Neural cell (in vitro differentiated cells): ENCODE measurements around the gene FGR.

Experiments used
- CTCF ChIP-seq: fragments of 450-650 bp; IDR thresholded peaks from 2 replicates; pipeline ENCODE4 v1.5.1; 2014; ENCODE audit warnings: antibody characterized with exemption, mild to moderate bottlenecking, moderate library complexity; ENCODE audit not compliant: poor library complexity, severe bottlenecking
- EP300 ChIP-seq: fragments of 450-650 bp; conservative IDR thresholded peaks from 2 replicates; pipeline ENCODE4 v1.6.1; 2014; ENCODE audit warnings: antibody characterized with exemption, mild to moderate bottlenecking, moderate library complexity; ENCODE audit not compliant: poor library complexity, severe bottlenecking
- EZH2 ChIP-seq: fragments of 200-600, 300-800 bp; shearing (Covaris generic), sonication (generic); IDR thresholded peaks from 2 replicates; pipeline ENCODE4 v1.6.1; 2014; ENCODE audit warnings: antibody characterized with exemption, low read length, borderline replicate concordance, mild to moderate bottlenecking; ENCODE audit not compliant: insufficient read depth, poor library complexity, severe bottlenecking
- POLR2AphosphoS5 ChIP-seq: IDR thresholded peaks from 2 replicates; pipeline ENCODE4 v1.6.1; 2012
- RAD21 ChIP-seq: fragments of 450-650 bp; conservative IDR thresholded peaks from 2 replicates; pipeline ENCODE4 v1.6.1; 2014; ENCODE audit warnings: antibody characterized with exemption, mild to moderate bottlenecking, moderate library complexity
- REST ChIP-seq: IDR thresholded peaks from 2 replicates; pipeline ENCODE4 v1.6.1; 2012; ENCODE audit warnings: borderline replicate concordance
- TAF1 ChIP-seq: IDR thresholded peaks from 2 replicates; pipeline ENCODE4 v1.6.1; 2012; ENCODE audit warnings: low read depth

GRCh38 chr1:27647328-27647727 lies 12.3 kb upstream of the FGR start:
- TF ChIP-seq EZH2 (no peak), CTCF (no peak), RAD21 (no peak), TAF1 (no peak), EP300 (no peak), POLR2AphosphoS5 (no peak), REST (no peak)
